Astrocyte (in vitro differentiated cells and primary cell): ENCODE results near the gene MAFF. TPM values are rescaled to one million over a fixed set of nuclear protein-coding genes. Genes with fewer than 3 reads are reported as not detected.
A peak's percentile ranks its signal among the peaks of the same experiment; 100 is the strongest.

Source experiments
- DNase-seq: peaks from one replicate; pipeline ENCODE4 v3.0.0-alpha.2; 2010; ENCODE audit warnings: low read depth
- FAIRE-seq: peaks from 2 replicates; lab custom pipeline; 2011; peaks lifted over from hg19 to GRCh38; lab: Jason Lieb, UNC
- H2AFZ ChIP-seq: 2 replicates; pipeline ENCODE4 v1.6.0; 2012; ENCODE audit warnings: low read depth, low read length, inconsistent platforms
- H3K27ac ChIP-seq: 2 replicates; pipeline ENCODE4 v1.5.1; 2011; ENCODE audit warnings: low read depth, low read length, inconsistent platforms
- H3K27me3 ChIP-seq: 2 replicates; pipeline ENCODE4 v1.6.0; 2011; ENCODE audit warnings: low read length, inconsistent platforms; ENCODE audit not compliant: insufficient read depth
- H3K36me3 ChIP-seq: 2 replicates; pipeline ENCODE4 v1.5.1; 2011; ENCODE audit warnings: low read length, inconsistent platforms; ENCODE audit not compliant: insufficient read depth
- H3K4me1 ChIP-seq: 2 replicates; pipeline ENCODE4 v1.5.1; 2011; ENCODE audit warnings: low read length, inconsistent platforms; ENCODE audit not compliant: insufficient read depth
- H3K4me2 ChIP-seq: 2 replicates; pipeline ENCODE4 v1.6.0; 2012; ENCODE audit warnings: low read length, inconsistent platforms
- H3K4me3 ChIP-seq: 2 replicates; pipeline ENCODE4 v1.5.1; 2011; ENCODE audit warnings: low read depth, mild to moderate bottlenecking, low read length, inconsistent platforms; ENCODE audit not compliant: insufficient read depth
- H3K79me2 ChIP-seq: 2 replicates; pipeline ENCODE4 v1.6.0; 2012; ENCODE audit warnings: mild to moderate bottlenecking, low read length, inconsistent platforms; ENCODE audit not compliant: insufficient read depth
- H3K9ac ChIP-seq: 2 replicates; pipeline ENCODE4 v1.6.0; 2012; ENCODE audit warnings: mild to moderate bottlenecking, low read length, inconsistent platforms
- H3K9me3 ChIP-seq: 2 replicates; pipeline ENCODE4 v1.5.1; 2012; ENCODE audit warnings: low read depth, mild to moderate bottlenecking, low read length, inconsistent platforms; ENCODE audit not compliant: insufficient read depth
- H4K20me1 ChIP-seq: 2 replicates; pipeline ENCODE4 v1.6.0; 2012; ENCODE audit warnings: low read length, inconsistent platforms; ENCODE audit not compliant: insufficient read depth
- H3K27ac Mint-ChIP-seq: one replicate; pipeline ENCODE4 v1.8.0; 2021; ENCODE audit warnings: mild to moderate bottlenecking, mixed read lengths; ENCODE audit not compliant: unreplicated experiment
- H3K27me3 Mint-ChIP-seq: one replicate; pipeline ENCODE4 v1.8.0; 2021; ENCODE audit warnings: low read depth, mixed read lengths; ENCODE audit not compliant: unreplicated experiment
- H3K36me3 Mint-ChIP-seq: one replicate; pipeline ENCODE4 v1.8.0; 2021; ENCODE audit warnings: low read depth, mixed read lengths; ENCODE audit not compliant: unreplicated experiment
- H3K4me1 Mint-ChIP-seq: one replicate; pipeline ENCODE4 v1.8.0; 2021; ENCODE audit warnings: low read depth, mixed read lengths; ENCODE audit not compliant: unreplicated experiment
- H3K4me3 Mint-ChIP-seq: one replicate; pipeline ENCODE4 v1.8.0; 2021; ENCODE audit warnings: mild to moderate bottlenecking, moderate library complexity, mixed read lengths; ENCODE audit not compliant: unreplicated experiment
- H3K9me3 Mint-ChIP-seq: one replicate; pipeline ENCODE4 v1.8.0; 2021; ENCODE audit warnings: mild to moderate bottlenecking, mixed read lengths; ENCODE audit not compliant: unreplicated experiment
- CTCF ChIP-seq: IDR thresholded peaks from 2 replicates; pipeline ENCODE4 v1.5.1; 2011; ENCODE audit warnings: low read depth, mild to moderate bottlenecking, inconsistent platforms, low read length, moderate library complexity; ENCODE audit not compliant: insufficient read depth
- EZH2 ChIP-seq: IDR thresholded peaks from 2 replicates; pipeline ENCODE4 v1.6.1; 2012; ENCODE audit warnings: mild to moderate bottlenecking, low read length, inconsistent platforms; ENCODE audit not compliant: insufficient read depth
- total RNA-seq: library from RNA; stranded (reverse); gene quantifications from 2 replicates; pipeline ENCODE4 v1.2.1, GENCODE V29; 2021

MAFF gene
- total RNA-seq, 1 donor from 2014 or later, result 18.2 TPM

- no peaks in the 10 kb centered on the region for H3K27me3 Mint-ChIP-seq
- H3K36me3 Mint-ChIP-seq, result no peaks in the 10 kb centered on the region
- H3K9ac ChIP-seq, result peak within 1 kb of the TSS; percentile 84
- FAIRE-seq (peak; percentile 5), DNase-seq (peak; percentile 95)
- no peaks in the 10 kb centered on the region for H3K79me2 ChIP-seq
- no peaks in the 10 kb centered on the region for H4K20me1 ChIP-seq
- no peaks in the 10 kb centered on the region for H3K9me3 Mint-ChIP-seq
- no peaks in the 10 kb centered on the region for H3K27me3 ChIP-seq
- H3K4me1 ChIP-seq, result peaks cover 30% of the 10 kb centered on the region
- H3K27ac Mint-ChIP-seq, result peak within 1 kb of the TSS; percentile 95
- peaks cover 28% of the 10 kb centered on the region for H3K4me1 Mint-ChIP-seq
- H3K4me2 ChIP-seq, result peak within 1 kb of the TSS; percentile 87
- H3K36me3 ChIP-seq, result no peaks in the 10 kb centered on the region
- no peaks in the 10 kb centered on the region for H3K9me3 ChIP-seq
- H2AFZ ChIP-seq, result peak within 1 kb of the TSS; percentile 74
- H3K4me3 Mint-ChIP-seq, result peak within 1 kb of the TSS; percentile 93
- H3K27ac ChIP-seq, result peak within 1 kb of the TSS; percentile 91
- no peak for TF ChIP-seq EZH2
- no peak for TF ChIP-seq CTCF
- H3K4me3 ChIP-seq, result peak within 1 kb of the TSS; percentile 54
These were observed 20.2 kb upstream of the MAFF start, which contains the start of gene PLA2G6 for GRCh38 chr22:38181453-38182200. TSS of gene PLA2G6 (minus strand) at chr22:38181830. CDS start at chr22:38169426, 12,404 bp downstream.

GRCh38 chr22:38184788-38185187 lies 17.0 kb upstream of the MAFF start:
- Histone ChIP-seq H3K36me3 (no peaks in the 10 kb centered on the region), H3K27ac (no peak overlapping the region), H3K79me2 (no peaks in the 10 kb centered on the region), H3K9me3 (no peaks in the 10 kb centered on the region), H3K4me3 (no peak overlapping the region), H2AFZ (no peak overlapping the region), H4K20me1 (no peaks in the 10 kb centered on the region), H3K4me1 (peaks cover 17% of the 10 kb centered on the region), H3K9ac (no peak overlapping the region), H3K4me2 (no peak overlapping the region), H3K27me3 (no peaks in the 10 kb centered on the region)
- Mint-ChIP-seq H3K4me3 (no peak overlapping the region), H3K4me1 (peaks cover 16% of the 10 kb centered on the region), H3K27ac (no peak overlapping the region), H3K36me3 (no peaks in the 10 kb centered on the region), H3K27me3 (no peaks in the 10 kb centered on the region), H3K9me3 (no peaks in the 10 kb centered on the region)
- FAIRE-seq (no peak), DNase-seq (no peak)
- TF ChIP-seq EZH2, result no peak
- no peak for TF ChIP-seq CTCF

- H3K9ac ChIP-seq, result no peak overlapping the region
- H3K79me2 ChIP-seq, result no peaks in the 10 kb centered on the region
- Mint-ChIP-seq H3K27ac (no peak overlapping the region), H3K27me3 (no peaks in the 10 kb centered on the region), H3K4me1 (peaks cover under 1% of the 10 kb centered on the region), H3K36me3 (no peaks in the 10 kb centered on the region), H3K9me3 (no peaks in the 10 kb centered on the region), H3K4me3 (no peak overlapping the region)
- H3K27ac ChIP-seq, result no peak overlapping the region
- H3K4me3 ChIP-seq, result no peak overlapping the region
- no peak for DNase-seq
- no peaks in the 10 kb centered on the region for H4K20me1 ChIP-seq
- no peaks in the 10 kb centered on the region for H3K36me3 ChIP-seq
- no peak for TF ChIP-seq CTCF
- no peak for TF ChIP-seq EZH2
- H2AFZ ChIP-seq, result no peak overlapping the region
- FAIRE-seq, result no peak
- H3K4me1 ChIP-seq, result peaks cover under 1% of the 10 kb centered on the region
- no peak overlapping the region for H3K4me2 ChIP-seq
- no peaks in the 10 kb centered on the region for H3K27me3 ChIP-seq
- H3K9me3 ChIP-seq, result no peaks in the 10 kb centered on the region
These were observed 15.4 kb upstream of the MAFF start for GRCh38 chr22:38186429-38186828.
